ENCODE results near the gene DLEC1.
"Not testable (repeated sequence)": the region's sequence is repeated elsewhere in the genome, so short reads cannot be mapped to it uniquely, and the experiment has no call there.

The DLEC1 gene

DNA sequence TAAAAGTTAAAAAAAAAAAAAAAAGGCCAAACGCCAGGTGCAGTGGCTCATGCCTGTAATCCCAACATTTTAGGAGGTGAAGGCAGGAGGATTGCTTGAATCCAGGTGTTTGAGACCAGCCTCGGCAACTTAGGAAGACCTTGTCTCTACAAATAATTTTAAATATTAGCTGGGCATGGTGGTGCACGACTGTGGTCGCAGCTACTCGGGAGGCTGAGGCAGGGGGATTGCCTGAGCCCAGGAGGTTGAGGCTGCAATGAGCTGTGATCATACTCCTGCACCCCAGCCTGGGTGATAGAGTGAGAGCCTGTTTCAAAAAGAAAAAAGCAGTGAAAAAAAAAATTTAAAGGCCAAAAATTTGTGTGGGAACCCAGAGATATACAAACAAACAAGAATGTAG lies 2.7 kb upstream of the DLEC1 start:
- no peak for DNase-seq (ENCODE audit: low spot score)

DNA sequence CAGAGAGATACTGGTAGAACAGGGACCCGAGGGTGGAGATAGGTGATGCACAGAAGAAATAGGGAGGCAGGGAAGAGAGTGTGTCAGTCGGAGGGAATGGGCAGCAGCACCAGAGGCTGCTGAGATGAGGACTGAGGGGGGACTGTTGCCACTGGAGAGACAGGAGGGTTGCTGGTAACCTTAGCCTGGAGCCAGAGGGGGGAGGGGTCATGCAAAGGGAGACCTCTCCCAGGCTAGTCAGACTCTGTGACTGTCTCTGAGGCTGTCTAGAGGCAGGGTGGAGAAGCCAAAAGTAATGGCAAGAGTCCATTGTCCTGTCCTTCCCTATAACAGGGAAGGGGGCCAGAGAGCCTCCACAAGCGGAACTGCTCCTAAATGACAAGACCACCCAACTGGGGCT lies 2.1 kb upstream of the DLEC1 start:
- DNase-seq (ENCODE audit: low spot score) = no peak

DNA sequence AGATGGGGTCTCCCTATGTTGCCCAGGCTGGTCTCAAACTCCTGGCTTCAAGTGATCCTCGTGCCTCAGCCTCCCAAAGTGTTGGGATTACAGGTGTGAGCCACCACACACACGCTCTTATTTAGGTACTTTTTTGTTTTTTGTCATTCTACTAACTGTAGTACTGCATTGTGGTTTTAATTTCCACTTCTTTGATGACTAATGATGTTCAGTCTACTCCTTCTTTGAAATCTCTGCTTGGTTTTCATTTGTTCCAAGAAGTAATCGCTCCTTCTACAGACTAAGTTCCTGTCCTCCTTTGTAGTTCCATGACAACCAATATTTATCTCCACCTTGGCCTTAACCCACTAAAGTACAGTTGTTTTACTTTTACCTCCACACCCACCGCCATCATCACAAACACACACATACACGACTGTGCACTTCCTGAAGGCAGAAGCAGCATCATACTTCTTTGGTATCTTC lies 529 bp upstream of the DLEC1 start:
- no peak for DNase-seq (ENCODE audit: low spot score)

DNA sequence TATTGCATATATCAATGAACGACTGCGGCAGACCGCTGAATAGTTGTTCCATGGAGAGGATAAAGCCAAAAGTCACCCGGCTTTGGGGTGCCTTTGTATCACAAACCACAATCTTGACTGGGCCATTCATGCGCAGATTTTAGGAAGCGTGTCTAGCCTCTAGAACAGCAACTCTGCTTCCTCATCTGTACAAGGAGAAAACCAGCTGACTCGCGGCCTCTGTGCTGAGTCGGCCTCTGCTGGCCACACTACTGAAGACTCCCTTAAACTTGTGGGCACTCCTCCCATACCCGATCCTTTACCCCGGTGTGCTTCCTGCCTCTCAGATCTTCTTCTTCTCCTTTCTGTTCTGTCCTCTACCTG lies 872 bp downstream of the DLEC1 start:
- no peak for DNase-seq (ENCODE audit: low spot score)

DNA sequence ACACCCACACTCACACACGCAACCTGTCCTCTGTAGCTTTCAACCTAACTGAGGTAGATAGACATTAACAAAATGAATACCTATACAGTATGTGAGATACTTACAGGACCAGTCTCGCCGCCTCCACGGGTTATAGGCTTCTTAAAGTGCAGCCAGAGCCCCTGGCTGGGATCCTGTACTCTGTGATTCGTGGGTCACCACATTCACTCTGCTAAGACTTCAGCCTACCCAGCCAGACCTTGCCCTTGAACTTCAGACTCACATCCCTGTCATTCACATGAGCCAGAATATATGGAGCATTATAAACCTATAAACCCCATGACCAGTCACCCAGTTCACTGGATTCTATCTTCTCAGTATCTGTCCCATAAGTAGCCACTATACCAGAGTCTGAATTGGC lies 1.4 kb downstream of the DLEC1 start:
- DNase-seq (ENCODE audit: low spot score) = no peak

DNA sequence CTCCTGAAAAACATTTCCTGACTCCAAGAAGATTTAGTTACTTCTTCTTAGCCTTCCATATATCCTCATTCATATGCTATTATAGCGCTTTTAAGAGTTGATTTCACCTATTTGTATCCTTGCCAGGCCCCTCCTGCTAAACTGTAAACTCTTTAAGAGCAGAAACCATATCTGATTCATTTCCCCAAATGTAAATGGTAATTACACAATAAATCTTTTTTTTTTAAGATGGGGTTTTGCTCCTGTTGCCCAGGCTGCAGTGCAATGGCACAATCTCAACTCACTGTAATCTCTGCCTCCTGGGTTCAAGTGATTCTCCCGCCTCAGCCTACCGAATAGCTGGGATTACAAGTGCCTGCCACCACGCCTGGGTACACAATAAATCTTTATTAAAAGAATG lies 4.5 kb downstream of the DLEC1 start:
- no peak for DNase-seq (ENCODE audit: low spot score)

DNA sequence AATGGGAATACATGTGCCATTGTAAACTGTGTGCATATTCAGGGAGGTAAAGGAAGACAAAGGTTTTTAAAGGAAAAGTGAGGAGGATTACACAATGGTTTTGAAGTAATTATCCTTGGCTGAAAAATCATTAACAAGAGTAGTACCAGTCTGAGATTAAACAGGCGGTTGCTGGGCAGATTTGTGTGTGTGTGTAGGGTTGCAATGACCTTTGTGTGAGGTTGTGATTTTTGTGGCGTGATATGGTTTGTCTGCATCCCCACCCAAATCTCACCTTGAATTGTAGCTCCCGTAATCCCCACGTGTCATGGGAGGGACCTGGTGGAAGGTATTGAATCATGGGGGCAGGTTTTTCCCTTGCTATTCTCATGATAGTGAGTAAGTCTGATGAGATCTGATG lies 7.0 kb downstream of the DLEC1 start:
- DNase-seq (ENCODE audit: low spot score) = no peak

DNA sequence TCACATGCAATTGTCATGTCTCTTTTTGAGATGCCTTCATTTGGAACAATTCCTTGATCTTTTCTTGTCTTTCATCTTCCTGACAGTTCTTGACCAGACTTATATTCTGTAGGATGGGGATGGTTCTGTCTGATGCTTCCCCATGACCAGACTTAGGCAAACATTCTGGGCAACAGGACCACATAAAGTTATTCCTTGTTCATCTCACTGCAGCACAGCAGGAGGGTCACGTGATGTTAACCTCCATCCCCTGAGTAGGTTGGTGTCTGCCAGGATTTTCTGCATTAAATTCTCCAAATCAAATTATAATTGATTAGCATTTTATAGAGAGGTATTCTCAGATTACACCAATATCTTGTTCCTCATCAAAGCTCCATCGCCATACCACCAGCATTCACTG lies 7.8 kb downstream of the DLEC1 start:
- DNase-seq (ENCODE audit: low spot score) = no peak

DNA sequence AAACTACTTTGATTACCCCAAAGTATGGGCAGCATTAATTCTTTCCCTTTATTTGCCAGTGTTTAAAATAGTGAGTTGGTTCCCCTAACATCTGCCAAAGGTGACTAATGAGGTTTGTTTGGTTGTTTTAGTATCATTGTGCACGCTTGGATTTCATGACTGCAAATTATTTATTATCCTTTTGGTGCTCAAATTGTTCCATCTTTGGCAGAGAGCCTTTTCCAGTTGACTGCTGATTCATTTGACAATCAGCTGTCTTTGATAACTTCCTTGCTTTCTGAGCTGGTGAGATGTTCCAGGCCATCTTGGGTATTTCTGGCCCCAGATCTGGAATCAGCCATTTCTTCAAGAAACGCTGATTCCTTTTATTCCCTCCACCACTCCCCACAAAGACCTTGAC lies 8.9 kb downstream of the DLEC1 start:
- no peak for DNase-seq (ENCODE audit: low spot score)

DNA sequence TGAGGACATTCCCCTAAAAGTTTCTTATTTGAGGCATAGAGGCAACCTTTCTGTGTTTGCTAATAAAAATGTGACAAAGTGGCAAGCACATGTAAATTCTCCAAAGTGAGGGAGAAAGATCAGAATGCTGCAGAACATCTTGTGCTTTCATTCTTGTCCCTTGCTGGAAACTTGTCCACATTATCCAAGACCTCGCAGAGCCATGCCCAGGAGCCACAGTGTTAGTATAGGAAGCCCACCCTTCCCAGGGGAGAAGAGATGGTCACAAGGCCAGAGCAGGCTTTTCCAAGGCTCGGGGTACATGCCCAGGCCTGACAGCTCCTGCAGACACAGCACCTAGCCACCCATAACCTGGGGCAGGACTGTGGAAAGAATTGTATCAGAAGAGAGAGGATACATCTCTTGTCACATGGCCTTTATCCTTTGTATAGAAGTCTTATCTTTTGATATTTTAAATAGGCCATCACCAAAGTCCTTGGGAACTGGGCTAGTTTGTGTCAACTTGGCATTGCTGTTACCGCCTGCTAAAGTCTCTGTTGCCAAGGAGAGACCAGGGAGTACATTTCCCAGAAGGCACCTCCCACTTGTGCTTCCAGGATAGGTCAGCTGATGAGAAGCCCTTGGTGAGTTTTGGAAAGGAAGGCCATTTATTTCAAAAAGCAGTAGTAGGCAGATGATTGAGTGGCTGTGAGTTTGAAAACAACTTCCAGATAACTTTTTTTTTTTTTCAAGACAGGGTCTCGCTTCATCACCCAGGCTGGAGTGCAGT lies 10.5 kb downstream of the DLEC1 start:
- no peak for DNase-seq (ENCODE audit: low spot score)

DNA sequence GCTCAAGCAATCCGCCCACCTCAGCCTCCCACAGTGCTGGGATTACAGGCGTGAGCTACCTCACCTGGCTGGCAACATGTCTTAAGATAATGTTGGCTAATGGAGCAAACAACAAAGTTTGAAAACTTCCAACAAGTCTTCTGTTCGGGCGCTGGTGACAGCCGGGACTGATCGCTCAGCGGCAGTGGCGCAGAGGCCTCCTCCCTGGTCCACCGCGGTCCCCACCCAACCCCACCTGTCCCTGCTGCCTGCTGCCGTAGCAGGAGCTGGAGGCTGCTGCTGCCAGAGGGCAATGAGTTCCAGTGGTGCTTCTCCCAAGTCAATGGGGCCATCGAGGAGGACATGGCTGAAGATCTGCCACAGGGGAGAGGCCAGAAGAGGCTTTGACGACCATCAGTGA lies 12.1 kb downstream of the DLEC1 start:
- no peak for DNase-seq (ENCODE audit: low spot score)

DNA sequence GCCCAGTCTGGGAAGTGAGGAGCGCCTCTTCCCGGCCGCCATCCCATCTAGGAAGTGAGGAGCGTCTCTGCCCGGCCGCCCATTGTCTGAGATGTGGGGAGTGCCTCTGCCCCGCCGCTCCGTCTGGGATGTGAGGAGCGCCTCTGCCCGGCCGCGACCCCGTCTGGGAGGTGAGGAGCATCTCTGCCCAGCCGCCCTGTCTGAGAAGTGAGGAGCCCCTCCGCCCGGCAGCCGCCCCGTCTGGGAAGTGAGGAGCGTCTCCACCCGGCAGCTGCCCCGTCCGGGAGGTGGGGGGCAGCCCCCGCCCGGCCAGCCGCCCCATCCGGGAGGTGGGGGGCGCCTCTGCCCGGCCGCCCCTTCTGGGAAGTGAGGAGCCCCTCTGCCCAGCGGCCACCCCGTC lies 14.3 kb downstream of the DLEC1 start:
- not testable (repeated sequence) for DNase-seq (ENCODE audit: low spot score)

DNA sequence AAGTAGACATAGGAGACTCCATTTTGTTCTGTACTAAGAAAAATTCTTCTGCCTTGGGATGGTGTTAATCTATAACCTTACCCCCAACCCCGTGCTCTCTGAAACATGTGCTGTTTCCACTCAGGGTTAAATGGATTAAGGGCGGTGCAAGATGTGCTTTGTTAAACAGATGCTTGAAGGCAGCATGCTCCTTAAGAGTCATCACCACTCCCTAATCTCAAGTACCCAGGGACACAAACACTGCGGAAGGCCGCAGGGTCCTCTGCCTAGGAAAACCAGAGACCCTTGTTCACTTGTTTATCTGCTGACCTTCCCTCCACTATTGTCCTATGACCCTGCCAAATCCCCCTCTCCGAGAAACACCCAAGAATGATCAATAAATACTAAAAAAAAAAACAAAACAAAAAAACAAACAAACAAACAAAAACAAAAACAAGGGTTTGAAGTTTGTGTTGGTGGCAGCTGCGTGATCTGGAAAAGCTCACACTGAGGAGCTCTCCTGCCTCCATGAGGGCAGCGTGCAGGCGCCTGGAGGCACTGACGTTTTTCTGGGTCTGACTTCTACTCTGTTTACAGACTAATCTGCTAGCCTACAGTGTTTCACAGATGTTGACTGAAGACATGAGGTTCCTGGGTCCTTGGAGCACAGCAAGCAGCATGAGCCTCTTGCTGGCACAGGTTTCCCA lies 14.9 kb downstream of the DLEC1 start:
- not testable (repeated sequence) for DNase-seq (ENCODE audit: low spot score)

DNA sequence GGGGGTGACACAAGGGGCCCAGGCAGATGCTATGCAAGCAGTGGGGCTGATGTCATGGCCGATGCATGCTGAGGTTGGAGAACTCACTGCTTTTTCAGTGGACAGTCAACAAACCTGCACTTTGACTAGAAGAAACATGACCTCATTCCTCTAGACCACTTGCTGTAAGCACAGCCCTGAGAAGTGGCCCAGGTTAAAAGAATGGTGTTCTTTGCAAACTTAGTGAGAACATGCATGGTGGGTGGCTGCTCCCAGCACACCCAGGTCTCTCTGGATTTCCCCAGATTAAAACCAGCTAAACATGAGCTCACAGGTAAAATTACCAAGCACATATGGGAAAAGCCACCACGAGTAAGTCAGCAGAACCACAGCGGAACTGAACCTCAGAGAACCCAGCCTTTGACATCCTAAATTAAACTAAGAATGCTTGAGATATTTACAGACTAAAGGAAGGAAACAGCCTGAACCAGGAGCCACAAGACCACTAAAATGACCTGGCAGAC lies 15.5 kb downstream of the DLEC1 start:
- no peak for DNase-seq (ENCODE audit: low spot score)

DNA sequence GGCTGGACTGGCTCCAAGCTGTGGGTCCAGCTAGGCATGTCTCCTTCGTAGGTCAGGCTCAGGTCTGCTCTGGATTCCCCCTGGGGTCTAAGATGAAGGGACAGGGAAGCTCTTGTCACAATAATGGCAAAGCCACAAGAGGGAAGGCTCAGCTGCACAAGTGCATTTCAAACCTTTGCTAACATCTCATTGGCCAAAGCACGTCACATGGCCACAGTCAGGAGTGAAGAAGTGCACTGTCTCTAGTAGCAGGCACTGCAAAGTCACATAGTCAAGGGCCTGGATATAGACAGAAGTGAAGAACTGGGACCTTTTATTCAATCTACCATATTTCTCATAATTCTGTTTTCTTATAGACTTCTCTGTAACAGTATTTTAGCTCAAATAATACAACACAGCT lies 20.1 kb downstream of the DLEC1 start:
- no peak for DNase-seq (ENCODE audit: low spot score)

DNA sequence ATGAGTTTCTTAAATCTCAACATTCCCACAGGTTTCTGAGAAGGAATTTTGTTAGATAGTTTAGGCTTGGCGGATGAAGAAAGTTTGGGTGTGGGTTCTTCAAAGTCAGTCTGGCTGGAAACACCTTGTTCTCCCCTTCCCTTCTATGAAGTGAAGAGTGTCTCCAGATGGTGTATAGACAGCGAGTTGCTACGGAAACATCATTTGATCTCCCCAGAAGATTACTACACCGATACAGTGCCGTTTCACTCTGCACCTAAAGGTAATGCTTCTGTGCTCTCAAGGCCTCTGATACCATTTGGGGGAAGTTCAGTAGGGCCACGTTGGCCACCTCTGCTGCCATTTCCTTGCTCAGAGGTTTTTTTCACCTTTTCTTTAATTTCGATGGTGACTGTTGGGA lies 20.6 kb downstream of the DLEC1 start:
- DNase-seq (ENCODE audit: low spot score) = no peak

DNA sequence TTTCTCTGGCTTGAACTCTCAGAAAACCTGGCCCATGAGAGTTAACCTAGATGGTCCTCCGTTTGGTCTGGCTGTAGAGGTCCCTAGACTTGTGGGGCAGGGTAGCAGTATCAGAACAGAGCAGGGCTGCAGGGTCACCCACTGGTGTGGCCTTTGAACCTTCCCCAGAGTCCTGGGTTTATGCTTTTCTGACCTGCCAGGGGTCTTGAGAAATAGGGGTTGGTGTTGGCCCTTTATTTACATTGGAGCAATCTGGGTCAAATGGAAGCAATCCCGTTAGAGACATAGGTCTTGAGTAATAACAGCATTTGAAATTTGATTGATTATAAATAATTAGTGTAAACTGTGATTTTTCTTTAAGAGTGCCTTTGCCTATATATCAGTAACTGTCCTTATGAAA lies 23.8 kb downstream of the DLEC1 start:
- DNase-seq (ENCODE audit: low spot score) = no peak

DNA sequence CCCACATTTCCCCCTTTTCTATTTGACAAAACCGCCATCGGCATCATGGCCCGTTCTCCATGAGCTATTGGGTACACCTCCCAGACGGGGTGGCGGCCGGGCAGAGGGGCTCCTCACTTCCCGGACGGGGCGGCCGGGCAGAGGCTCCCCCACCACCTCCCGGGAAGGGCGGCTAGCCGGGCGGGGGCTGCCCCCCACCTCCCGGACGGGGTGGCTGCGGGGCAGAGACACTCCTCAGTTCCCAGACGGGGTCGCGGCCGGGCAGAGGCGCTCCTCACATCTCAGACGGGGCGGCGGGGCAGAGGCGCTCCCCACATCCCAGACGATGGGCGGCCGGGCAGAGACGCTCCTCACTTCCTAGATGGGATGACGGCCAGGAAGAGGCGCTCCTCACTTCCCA lies 25.4 kb downstream of the DLEC1 start:
- not testable (repeated sequence) for DNase-seq (ENCODE audit: low spot score)

DNA sequence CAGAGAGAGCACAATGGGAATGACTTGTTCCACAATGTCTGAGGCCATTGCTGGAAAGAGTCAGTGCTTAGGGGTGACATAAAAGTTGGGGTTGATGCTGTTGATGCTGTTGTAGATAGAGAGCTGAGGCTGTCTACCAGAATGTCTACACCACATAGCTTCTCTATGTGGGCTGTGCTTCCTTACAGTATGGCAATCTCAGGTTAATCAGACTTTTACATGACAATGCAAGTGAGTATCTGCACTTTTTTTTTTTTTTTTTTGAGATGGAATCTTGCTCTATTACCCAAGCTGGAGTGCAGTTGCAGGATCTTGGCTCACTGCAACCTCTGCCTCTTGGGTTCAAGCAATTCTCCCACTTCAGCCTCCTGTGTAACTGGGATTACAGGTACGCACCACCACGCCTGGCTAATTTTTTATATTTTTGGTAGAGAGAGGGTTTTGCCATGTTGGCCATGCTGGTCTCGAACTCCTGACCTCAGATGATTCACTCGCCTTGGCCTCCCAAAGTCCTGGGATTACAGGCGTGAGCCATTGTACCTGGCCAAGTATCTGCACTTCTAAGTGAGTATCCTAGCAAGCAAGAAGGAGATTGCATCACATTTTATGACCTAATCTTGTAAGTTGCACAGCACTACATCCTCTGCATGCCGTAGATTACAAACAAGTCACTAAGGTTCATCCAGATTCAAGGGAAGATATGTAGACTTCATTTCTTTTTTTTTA lies 28.7 kb downstream of the DLEC1 start:
- DNase-seq (ENCODE audit: low spot score) = no peak

DNA sequence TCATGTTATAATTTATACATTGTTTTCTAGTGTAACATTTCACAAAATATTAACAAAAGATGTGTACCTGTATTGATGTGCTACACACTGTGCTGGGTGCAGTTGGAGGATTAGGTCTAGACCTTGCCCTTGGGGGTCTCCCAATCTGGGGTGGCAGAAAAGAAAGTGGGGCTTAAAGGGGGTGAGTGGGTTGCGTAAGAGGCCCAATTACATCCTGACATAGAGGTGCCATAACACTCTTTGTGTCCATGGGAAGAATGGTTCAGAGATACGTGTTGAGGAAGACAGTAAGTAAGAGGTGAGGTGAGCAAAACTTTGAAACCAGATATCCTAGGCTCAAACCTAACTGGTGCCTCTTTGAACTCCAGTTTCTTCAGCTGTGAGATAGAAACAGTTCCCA lies 31.0 kb downstream of the DLEC1 start:
- DNase-seq (ENCODE audit: low spot score) = no peak

DNA sequence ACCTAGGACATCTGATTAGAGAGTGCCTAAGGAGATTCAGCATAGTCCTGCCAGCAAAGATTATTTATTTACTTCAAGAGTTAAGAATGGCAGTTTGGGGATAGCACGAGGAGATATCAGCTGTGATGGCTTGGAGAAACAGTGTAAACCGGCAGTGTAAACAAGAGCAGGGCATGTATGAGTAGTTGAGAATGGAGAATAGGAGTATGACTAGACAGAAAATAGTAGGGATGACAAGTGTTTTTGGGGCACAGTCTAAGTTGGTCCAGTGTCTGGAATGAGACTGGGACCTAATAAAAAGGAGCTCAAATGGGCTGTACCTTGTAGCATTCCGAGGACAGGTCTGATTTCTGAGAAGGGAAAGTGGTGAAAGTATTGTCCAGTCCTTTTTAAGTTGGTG lies 38.1 kb downstream of the DLEC1 start:
- DNase-seq (ENCODE audit: low spot score) = not testable (repeated sequence)

DNA sequence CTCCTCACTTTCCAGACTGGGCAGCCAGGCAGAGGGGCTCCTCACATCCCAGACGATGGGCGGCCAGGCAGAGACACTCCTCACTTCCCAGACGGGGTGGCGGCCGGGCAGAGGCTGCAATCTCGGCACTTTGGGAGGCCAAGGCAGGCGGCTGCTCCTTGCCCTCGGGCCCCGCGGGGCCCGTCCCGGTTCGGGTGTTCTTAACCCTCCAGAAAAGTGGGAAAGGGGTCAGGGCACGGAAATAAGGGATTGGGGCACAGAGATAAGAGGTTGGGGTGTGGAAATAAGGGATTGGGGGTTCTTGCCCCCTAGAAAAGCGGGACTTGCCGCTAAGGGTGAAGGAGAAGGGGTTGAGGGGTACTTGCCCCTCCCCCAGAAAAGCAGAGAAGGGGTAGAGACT lies 43.3 kb downstream of the DLEC1 start:
- not testable (repeated sequence) for DNase-seq (ENCODE audit: low spot score)

DNA sequence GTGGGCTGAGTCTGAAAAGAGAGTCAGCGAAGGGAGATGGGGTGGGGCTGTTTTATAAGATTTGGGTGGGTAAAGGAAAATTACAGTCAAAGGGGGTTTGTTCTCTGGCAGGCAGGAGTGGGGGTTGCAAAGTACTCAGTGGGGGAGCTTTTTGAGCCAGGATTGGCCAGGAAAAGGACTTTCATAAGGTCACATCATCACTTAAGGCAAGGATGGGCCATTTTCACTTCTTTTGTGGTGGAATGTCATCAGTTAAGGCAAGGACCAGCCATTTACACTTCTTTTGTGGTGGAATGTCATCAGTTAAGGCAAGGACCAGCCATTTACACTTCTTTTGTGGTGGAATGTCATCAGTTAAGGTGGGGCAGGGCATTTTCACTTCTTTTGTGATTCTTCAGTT lies 44.2 kb downstream of the DLEC1 start:
- DNase-seq (ENCODE audit: low spot score) = not testable (repeated sequence)
